Testis (tissue), 2 donors: ENCODE data around the gene CCT7.

Experiments used
- CTCF ChIP-seq, 3 experiments: fragments of 450-650 bp in 2 of 3; fragments of 200-600 bp in 1 of 3; sonication (generic) in 1 of 3; IDR thresholded peaks; one replicate each; pipeline ENCODE4 v1.5.1; 2016 to 2019; ENCODE audit warnings: antibody characterized with exemption in 3 of 3, mild to moderate bottlenecking in 2 of 3, moderate library complexity in 1 of 3
- POLR2A ChIP-seq: fragments of 450-650 bp; IDR thresholded peaks from one replicate; pipeline ENCODE4 v1.6.1; 2017; ENCODE audit warnings: antibody characterized with exemption, mild to moderate bottlenecking, moderate library complexity

DNA sequence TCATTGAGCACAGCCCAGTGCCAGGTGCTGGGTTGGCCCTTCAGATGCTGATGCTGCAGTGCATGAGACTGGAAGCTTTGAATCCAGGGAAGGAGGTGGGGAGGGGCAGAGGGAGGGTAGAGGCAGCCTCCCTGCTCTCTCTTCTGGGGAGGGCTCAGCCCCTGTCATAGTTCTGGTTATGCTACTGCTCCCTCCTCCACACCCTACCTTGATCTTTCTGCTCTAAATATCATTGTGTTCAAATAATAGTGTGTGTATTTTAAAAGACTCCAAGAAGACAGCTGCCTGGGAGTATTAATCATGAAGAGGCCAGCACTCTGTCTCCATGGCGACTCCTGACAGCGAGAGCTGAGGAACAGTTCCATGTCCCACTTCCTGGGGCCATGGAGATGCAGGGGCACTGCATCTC, 63.0 kb downstream of the CCT7 start:
- TF ChIP-seq CTCF (IDR thresholded peaks at IDR 0.05) (no peak), POLR2A (no peak)
